Glomerular visceral epithelial cell (primary cell): ENCODE results near the gene IL16.
"Not testable (repeated sequence)": the region's sequence is repeated elsewhere in the genome, so short reads cannot be mapped to it uniquely, and the experiment has no call there.

Experiments used
- DNase-seq: peaks from one replicate; pipeline ENCODE4 v3.0.0-alpha.2; 2016; ENCODE audit errors: extremely low spot score

The IL16 gene

DNA sequence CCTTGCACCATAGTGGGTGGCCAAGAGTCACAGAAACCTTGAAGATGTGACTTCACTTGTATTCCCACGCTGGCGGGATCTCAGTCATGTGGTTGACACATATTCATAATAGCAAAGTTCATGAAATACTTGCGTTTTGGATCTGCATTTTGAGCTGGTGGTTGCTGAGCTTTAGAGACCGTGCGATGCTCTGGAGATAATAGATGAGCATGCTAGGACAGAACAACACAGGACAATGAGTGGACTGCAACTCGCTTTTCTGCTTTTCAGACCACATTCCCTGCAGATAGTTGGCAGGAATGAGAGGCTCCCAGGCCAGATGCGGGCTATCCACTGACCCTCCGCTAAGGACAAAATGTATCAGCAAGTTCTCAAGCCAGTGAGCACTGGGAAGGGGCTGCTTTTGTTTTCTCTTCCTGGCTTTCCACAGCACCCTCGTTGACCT, 141.1 kb downstream of the IL16 start:
- DNase-seq = no peak

DNA sequence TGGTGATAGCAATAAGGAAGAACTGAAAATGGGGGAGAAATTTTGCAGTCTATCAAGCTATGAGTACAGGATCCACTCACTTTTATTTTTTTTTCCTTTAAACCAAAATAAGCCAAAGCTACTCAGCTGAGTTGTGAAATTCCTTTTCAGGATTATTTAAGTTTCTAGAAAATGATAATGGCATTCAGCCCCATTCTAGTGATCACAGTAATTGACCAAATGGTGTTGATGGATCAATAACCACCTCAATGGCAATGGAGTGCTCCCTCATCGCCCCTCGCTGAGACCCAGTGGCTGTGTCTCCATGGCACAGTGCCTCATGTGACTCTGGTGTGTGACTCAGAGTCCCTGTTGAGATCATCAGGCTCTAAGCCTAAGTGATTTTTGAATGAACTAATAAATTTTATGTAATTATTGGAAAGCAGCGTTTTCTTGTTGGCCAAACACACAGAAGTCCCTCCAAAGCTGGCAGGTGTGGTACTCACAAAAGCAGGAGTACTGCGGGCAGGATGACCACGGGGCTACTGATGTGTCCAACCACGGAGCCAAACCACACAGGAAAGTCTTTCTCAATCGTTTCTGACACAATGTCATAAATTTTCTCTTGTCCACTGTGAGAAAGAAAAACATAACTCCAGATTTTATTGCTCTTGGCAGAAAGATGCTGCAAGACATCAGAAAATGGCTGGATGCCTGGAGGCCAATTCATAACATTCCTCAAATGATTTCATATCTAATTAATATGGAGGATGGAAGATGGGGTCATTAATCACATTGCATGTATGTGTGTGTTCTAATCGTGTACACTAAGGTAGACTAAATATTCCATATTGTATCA, 141.7 kb downstream of the IL16 start:
- DNase-seq = peak; percentile 81

DNA sequence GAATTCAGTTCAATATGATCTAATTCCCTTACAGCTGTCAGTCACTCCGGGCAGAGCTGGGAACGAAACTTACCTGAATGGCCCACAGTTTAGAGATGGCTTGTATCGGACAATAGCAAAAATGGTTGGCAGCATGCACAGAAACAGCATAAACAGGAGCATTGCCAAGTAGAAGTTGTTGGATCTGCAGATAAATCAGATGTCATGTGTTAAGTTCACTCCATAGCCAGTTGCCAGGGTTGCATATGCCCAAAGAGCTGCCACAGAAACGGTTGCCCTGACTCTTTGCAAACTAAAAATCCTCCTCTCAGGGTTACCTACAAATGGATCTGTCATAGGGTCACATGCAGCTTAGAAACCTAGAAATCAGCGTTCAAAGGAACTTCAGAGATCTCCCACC, 142.6 kb downstream of the IL16 start:
- no peak for DNase-seq

DNA sequence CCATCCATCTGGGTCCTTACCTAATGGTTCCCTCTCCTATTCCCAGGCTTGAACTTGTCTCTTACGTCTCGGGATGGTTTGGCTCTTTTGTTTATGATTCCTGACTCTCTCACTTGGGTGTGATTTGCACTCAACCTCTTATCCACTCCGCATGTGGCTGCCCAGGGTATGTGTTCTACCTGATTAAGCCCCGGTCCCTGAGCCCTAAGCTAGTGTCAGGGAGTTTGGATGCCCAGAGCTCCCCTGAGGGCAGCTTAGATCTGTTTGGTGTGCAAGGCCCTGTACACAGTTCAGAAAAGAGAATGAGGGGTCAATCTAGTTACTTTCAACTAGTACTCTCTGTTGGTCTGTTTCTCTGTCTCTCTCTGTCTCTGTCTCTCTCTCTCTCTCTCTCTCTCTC, 143.2 kb downstream of the IL16 start:
- no peak for DNase-seq

DNA sequence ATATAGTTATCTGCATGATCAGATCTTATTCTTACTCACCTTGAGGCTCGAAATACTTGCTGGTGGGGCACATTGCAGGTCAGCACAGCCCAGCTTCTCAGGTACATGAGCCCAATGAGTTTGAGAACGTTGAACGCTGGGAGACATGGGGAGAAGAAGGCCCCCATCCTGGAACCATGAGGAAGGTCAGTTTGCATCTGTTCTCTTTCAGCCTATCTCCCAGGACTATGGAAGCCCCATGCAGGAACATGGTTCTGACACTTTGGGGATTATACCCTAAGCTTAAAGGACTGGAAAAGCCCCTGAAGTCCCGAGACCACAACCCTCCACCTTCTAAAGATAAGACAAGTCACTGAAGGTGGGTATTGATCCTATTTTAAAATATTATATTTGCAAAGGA, 144.7 kb downstream of the IL16 start:
- no peak for DNase-seq

DNA sequence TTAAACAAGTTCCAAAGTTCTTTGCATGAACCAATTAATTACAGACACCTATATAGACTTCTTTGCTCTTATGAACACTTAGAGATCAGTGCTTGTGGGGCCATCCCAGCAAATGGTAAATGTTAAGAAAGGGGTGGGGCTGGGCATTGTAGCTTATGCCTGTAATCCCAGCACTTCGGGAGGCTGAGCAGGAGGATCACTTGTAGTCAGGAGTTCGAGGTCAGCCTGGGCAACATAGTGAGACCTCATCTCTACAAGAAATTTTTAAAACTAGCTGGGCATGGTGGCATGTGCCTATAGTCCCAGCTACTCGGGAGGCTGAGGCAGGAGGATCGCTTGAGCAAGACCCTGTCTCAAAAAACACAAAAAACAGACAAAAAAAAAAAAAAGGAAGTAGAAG, 146.7 kb downstream of the IL16 start:
- no peak for DNase-seq

DNA sequence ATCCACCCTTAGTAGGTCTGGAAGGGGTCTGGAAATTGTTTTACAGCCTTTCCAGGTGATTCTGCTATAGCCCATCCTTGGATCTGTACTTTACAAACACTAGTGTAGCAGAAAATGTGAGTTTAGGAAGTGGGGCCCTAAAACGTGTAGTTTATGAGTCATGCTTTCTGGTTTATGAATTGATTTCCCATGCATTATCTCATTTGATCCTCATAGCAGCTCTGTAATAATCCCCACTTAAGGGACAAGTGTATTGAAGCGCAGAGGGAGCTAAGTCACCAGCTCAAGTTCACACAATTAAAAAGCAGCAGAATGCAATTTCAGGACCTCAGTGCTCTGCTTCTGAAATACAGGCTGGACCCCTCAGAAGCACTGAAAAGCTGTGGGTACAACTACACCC, 149.9 kb downstream of the IL16 start:
- no peak for DNase-seq

DNA sequence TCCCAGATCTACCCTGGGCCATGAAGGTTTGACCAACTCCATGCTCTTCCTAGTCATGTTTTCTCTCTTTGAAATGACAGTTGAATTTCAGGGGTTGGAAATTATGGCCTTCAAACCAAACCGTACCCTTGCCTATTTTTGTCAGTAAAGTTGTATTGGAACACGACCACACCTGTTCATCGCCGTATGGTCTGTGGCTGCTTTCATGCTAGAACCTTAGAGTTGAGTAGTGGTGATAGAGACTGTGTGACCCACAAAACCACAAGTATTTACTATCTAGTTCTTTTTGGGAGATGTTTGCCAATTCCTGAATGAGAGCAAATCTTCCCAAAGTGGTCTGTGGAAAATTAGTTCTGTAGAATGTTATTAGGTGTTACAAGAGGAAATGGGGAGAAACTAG, 151.2 kb downstream of the IL16 start:
- no peak for DNase-seq

DNA sequence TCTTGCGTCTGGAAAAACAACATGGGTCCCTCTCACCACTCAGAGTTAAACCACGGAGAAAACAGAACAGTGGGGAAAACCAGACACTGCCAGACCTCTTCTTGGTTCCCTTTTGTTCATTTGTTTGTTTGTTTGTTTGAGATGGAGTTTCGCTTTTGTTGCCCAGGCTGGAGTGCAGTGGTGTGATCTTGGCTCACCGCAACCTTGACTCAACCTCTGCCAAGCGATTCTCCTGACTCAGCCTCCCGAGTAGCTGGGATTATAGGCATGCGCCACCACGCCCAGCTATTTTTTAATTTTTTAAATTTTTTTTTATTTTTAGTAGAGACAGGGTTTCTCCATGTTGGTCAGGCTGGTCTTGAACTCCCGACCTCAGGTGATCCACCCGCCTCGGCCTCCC, 152.0 kb downstream of the IL16 start:
- not testable (repeated sequence) for DNase-seq

DNA sequence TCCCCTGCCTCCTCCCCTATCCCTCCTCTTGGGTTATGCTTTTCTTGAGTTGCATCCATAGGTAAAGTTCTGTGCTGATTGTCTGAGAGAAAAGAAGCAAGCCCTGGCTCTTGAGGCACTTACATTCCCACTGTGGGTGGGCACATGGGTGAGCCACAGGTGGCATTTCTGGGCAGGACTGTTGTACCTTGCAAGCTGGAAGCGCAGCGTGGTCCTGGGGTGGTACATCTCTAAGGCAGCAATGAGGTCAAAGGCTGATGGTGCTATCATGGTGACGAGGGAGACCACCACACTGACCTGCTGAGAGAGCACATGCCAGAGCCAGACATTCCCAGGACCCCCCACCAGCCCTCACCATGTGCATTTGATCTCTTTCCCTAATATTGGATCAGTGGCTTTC, 152.6 kb downstream of the IL16 start:
- no peak for DNase-seq

DNA sequence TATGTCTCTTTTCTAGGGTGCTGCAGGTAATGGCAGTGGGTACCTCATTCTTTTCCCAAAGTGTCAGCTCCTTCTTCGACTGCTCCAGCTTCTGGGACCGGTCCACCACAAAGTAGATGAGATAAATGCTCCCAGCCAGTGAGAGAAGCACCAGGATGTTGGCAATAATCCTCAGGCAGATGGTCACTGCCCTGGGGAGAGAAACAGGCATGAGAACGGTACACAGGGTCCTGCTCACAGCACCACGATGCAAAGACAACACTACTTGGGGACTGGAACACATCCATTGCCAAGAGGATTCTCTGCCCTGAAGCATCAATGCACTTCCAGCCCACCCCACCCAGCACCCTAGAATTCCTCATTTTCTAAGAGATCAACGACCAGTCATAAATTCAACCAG, 155.0 kb downstream of the IL16 start:
- DNase-seq = no peak

DNA sequence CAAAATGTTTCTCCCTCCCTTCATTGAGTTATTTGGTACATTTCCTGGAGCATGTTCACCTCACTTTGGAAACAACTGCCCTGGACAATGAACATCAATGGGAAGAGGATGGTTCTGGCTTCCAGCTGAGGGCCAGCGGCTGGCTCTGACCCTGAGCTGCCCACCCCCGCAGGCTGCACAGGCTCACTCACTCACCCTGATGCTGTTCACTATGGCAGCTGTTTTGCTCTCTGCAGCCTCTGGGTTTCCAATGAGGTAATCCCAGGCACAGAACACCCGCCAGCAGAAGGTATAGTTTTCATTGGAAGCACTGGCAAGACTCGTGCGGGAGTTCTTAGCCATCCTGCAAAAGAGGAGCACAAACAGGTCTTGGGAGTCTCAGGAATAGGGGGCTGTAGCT, 159.6 kb downstream of the IL16 start:
- no peak for DNase-seq

DNA sequence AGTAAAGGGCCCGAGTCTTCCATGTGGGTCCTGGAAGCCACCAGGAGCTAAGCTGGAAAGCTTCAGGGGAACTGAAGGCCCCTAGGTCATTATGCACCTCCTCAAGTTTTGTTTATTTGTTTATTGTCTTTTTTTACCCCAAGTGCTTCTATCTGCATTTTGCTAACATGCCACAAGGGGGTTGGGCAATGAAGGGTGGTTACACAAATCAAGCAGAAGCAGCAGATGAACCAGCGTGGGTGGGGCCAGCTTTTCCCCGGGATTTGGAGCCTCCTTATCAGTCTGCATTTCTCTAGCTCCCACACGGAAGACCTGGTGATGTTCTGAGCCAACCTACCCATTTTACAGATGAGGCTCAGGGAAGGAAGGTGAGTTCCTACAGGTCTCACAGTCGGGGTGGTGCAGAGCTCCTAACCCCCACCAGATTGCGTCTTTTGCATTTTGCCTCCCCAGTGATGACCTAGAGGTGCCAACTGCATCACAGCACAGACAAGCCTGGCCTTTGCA, 160.6 kb downstream of the IL16 start:
- DNase-seq = no peak

DNA sequence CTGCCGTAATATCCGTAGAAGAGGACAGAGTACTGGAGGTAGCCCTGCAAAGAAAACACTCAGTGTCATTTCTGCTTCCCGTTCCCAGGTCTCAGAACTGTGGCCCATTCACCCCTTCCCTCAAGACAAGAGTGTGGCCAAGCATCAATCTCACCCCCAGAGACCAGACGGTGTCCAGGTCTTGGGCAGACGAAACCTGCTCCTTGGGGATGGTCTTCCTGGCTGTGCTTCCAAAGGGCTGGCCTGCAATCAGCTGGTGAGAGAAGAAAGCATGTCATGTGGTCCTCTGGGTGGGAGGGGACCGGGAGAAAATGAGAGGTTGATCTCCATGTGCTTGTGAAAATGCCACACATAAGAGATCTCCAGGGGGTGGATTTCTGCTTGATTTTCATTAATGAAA, 161.6 kb downstream of the IL16 start:
- no peak for DNase-seq

DNA sequence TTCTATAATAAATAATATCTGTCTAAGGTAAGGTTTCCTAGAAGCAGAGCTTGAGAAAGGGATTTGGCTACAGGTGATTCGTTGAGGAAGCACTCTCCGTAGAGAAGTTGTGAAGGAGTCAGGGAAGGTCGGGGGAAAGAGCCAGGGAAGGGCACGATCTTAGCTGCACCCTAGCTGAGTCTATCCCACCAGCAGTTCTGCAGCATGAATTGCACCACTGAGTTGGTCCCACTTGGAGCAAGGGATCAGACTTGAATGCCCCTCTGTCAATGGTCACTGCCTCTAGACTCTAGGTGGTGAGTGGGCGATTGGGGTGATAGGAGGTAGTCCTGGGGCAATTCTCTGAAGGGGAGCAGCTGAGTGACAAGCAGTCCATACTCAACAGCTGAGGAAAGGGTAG, 163.8 kb downstream of the IL16 start:
- no peak for DNase-seq

DNA sequence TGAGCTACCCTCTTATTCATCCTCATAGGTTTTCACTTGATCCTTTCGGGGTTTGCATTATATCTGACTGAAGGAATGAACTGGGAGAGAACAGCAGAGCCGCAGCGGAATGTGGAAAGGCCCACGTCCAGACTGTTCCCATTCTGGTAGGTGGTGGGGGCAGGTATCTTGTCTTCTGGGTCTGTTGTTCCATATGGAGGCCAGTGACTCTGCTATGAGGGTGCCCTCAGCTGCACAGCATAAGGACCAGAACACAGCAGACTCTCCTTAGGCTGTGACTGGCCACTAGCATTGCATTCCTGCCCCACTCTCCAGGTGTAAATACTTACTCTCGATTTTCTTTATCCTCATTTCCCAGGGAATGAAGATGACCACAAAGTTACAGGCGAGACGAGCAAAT, 165.2 kb downstream of the IL16 start:
- DNase-seq = no peak

DNA sequence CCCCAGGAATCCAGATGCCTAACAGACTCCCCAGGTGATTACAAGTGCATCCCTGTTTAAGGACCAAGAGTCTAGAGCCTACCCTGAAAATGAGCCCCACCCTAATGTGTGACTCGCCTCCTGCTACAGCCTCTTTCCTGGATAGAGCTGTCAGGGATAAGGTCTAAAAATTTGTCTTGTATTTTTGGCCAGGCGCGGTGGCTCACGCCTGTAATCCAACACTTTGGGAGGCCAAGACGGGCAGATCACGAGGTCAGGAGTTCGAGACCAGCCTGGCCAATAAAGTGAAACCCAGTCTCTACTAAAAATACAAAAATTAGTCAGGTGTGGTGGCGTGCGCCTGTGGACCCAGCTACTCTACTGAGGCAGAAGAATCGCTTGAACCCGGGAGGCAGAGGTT, 166.1 kb downstream of the IL16 start:
- DNase-seq = no peak

DNA sequence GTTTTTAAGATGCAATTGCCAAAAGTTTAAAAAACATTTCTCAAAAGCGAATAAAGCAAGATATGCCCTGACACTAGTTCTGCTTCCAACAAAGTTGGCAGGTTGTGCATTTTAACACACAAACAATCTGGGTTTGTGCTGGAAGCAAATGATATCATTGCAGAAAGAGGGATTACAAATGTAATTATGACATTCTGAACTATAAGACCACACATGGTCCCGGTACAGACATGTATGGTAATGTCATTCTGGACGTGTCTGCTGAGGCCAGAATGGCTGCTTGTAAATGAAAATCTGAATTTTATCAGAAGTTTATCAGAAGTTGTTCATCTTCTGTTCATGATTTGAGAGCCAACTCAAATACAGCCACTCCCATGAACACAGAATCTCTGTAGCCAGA, 166.6 kb downstream of the IL16 start:
- DNase-seq = no peak
